Mesothelial cell of epicardium (in vitro differentiated cells): ENCODE results near the gene TPX2. TPM values are rescaled to one million over a fixed set of nuclear protein-coding genes. Genes with fewer than 3 reads are reported as not detected.

Experiments used
- DNase-seq, 2 experiments: peaks; one replicate each; pipeline ENCODE4 v3.0.0; 2021; ENCODE audit warnings: low spot score in 2 of 2; ENCODE audit not compliant: unreplicated experiment in 2 of 2
- H3K27ac Mint-ChIP-seq: 2 replicates; pipeline ENCODE4 v1.8.0; 2021; ENCODE audit warnings: mixed read lengths
- H3K27me3 Mint-ChIP-seq: 2 replicates; pipeline ENCODE4 v1.8.0; 2021; ENCODE audit warnings: low read depth, mixed read lengths
- H3K36me3 Mint-ChIP-seq: 2 replicates; pipeline ENCODE4 v1.8.0; 2021; ENCODE audit warnings: mixed read lengths
- H3K4me1 Mint-ChIP-seq: 2 replicates; pipeline ENCODE4 v1.8.0; 2021; ENCODE audit warnings: mixed read lengths
- H3K4me3 Mint-ChIP-seq: 2 replicates; pipeline ENCODE4 v1.8.0; 2021; ENCODE audit warnings: mild to moderate bottlenecking, moderate library complexity, mixed read lengths
- H3K9me3 Mint-ChIP-seq: 2 replicates; pipeline ENCODE4 v1.8.0; 2021; ENCODE audit warnings: mixed read lengths
- total RNA-seq: library from RNA; stranded (reverse); gene quantifications from 3 replicates; pipeline ENCODE4 v1.2.1, GENCODE V29; 2021
- TF ChIP-seq, protein P1 (sequence below): fragments of 200-600 bp; sonication (generic); IDR thresholded peaks from one replicate; pipeline ENCODE4 v1.5.0; 2021; ENCODE audit warnings: antibody characterized with exemption; ENCODE audit not compliant: unreplicated experiment

The TPX2 gene
- total RNA-seq, 1 donor from 2014 or later = 39.0 TPM

- no peaks in the 10 kb centered on the region for H3K27me3 Mint-ChIP-seq
- no peaks in the 10 kb centered on the region for H3K9me3 Mint-ChIP-seq
- peaks cover 44% of the 10 kb centered on the region for H3K4me1 Mint-ChIP-seq
- H3K4me3 Mint-ChIP-seq = no peak overlapping the region
- TF ChIP-seq, protein P1, sequence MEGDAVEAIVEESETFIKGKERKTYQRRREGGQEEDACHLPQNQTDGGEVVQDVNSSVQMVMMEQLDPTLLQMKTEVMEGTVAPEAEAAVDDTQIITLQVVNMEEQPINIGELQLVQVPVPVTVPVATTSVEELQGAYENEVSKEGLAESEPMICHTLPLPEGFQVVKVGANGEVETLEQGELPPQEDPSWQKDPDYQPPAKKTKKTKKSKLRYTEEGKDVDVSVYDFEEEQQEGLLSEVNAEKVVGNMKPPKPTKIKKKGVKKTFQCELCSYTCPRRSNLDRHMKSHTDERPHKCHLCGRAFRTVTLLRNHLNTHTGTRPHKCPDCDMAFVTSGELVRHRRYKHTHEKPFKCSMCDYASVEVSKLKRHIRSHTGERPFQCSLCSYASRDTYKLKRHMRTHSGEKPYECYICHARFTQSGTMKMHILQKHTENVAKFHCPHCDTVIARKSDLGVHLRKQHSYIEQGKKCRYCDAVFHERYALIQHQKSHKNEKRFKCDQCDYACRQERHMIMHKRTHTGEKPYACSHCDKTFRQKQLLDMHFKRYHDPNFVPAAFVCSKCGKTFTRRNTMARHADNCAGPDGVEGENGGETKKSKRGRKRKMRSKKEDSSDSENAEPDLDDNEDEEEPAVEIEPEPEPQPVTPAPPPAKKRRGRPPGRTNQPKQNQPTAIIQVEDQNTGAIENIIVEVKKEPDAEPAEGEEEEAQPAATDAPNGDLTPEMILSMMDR = no peak
- no peak for DNase-seq
- peak overlapping the region; percentile 22 for H3K27ac Mint-ChIP-seq
- H3K36me3 Mint-ChIP-seq = peaks cover 25% of the 10 kb centered on the region
Measured at GRCh38 chr20:31708736-31709534, 30.2 kb upstream of the TPX2 start.

DNA sequence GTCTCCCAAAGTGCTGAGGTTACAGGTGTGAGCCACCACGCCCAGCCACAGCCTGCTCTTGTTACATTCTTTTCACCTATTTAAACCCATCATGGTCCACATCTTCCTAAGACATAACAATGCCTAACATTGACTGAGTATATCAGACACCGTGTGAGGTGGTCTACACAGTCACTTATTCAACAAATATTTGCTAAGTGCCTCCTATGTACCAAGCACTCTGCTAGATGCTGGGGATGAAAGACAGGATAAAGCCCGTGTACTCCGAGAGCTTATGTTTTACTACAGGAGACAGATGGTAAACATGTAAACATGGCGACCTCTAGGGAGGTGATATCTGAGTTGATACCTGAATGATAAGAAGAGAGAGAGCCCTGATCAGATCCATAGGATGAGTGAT is 29.2 kb upstream of the TPX2 start:
- H3K36me3 Mint-ChIP-seq = peaks cover 31% of the 10 kb centered on the region
- H3K27ac Mint-ChIP-seq = no peak overlapping the region
- no peak overlapping the region for H3K4me3 Mint-ChIP-seq
- TF ChIP-seq, protein P1 = no peak
- no peak for DNase-seq
- peaks cover 43% of the 10 kb centered on the region for H3K4me1 Mint-ChIP-seq
- H3K27me3 Mint-ChIP-seq = no peaks in the 10 kb centered on the region
- no peaks in the 10 kb centered on the region for H3K9me3 Mint-ChIP-seq

DNA sequence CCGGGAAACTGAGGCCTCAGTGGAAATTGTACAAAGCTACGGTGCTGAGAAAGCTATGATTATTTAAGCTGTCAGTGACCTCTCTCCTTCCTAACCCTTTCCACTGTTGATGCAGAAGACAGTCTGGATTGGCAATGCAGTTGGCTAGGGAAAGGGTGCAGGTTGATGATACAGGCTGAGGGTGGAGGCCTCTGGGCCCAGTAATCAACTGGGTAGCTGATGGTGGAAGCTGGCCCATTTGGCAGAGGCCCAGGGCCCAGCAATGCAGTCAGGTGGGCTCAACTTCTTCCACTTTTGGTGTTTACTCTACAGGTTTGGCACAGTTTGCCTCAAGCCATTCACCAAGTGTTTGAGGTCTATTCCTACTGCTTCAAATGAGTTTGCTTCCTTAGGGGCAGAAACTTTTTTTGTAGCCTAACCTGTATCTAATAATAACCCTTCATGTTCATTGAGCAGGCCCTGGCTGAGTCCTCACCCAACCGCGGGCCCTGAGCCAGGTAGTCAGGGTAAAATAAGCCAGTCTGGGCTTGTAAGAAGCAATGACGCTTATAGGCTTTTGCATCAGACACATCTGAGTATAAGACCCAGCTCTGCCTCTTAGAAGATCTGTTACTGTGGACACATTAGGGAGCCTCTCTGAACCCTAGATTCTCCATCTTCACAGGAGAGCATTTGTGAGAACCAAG is 28.5 kb upstream of the TPX2 start:
- H3K9me3 Mint-ChIP-seq = no peaks in the 10 kb centered on the region
- H3K4me3 Mint-ChIP-seq = no peak overlapping the region
- H3K36me3 Mint-ChIP-seq = peaks cover 34% of the 10 kb centered on the region
- peaks cover 44% of the 10 kb centered on the region for H3K4me1 Mint-ChIP-seq
- H3K27me3 Mint-ChIP-seq = no peaks in the 10 kb centered on the region
- DNase-seq = no peak
- TF ChIP-seq, protein P1 = no peak
- H3K27ac Mint-ChIP-seq = peak overlapping the region; percentile 97

DNA sequence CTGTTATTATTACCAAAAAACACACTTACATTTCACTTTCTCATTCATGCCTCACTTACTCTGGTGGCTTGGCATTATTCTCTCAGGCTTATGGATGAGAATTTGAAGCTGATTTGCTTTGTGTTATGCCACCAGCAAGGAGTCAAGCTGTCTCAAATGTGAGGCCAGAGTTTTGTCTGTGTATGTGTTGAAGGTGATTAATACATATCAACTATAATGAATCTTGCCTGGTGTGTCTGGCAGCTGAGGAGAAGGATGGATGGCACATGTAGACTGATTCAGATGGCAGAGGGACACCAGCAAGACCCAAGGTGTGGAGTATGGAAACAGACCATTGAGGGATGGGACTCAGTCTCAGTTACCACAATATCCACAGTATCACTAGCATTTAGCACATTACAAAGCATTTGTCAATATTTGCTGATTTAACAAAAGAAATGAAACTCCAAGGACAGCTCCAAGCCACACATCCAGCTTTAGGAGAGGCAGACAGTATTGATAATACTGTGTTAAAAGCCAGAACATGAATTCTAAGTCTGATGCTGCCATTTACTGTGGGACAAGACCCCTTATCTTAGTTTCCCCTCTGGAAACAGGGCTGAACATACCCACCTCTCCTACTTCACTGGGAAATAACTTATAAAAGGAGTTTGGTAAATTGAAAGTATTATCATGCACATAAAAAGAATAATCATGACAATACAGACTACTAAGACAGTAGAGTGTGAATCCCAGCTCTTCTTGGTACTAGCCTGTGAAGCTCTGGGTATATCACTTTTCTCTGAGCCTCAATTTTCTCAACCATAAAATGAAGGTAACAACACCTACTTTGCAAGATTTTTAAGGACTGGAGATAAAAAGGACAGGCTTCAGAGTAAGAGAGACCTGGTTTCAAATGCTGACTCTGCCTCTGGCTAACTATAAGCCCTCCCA is 27.6 kb upstream of the TPX2 start:
- TF ChIP-seq, protein P1 = no peak
- peaks cover 37% of the 10 kb centered on the region for H3K36me3 Mint-ChIP-seq
- no peaks in the 10 kb centered on the region for H3K9me3 Mint-ChIP-seq
- no peak overlapping the region for H3K4me3 Mint-ChIP-seq
- no peak for DNase-seq
- peaks cover 53% of the 10 kb centered on the region for H3K4me1 Mint-ChIP-seq
- no peaks in the 10 kb centered on the region for H3K27me3 Mint-ChIP-seq
- peak overlapping the region; percentile 97 for H3K27ac Mint-ChIP-seq

- Mint-ChIP-seq H3K4me3 (no peak overlapping the region), H3K4me1 (peaks cover 60% of the 10 kb centered on the region), H3K27ac (peak overlapping the region; percentile 97), H3K36me3 (peaks cover 37% of the 10 kb centered on the region), H3K9me3 (no peaks in the 10 kb centered on the region), H3K27me3 (no peaks in the 10 kb centered on the region)
- TF ChIP-seq, protein P1 = no peak
- no peak for DNase-seq
Measured at GRCh38 chr20:31712112-31712553, 27.0 kb upstream of the TPX2 start.
